GM13976 (cell line): ENCODE data around the gene ITLN2.

Experiments used
- DNase-seq: peaks from one replicate; pipeline ENCODE4 v3.0.0; 2012; ENCODE audit warnings: low spot score
- CTCF ChIP-seq: IDR thresholded peaks from 2 replicates; pipeline ENCODE4 v1.5.1; 2012; ENCODE audit warnings: borderline replicate concordance, mild to moderate bottlenecking; ENCODE audit not compliant: insufficient read depth; ENCODE audit errors: extremely low read depth, missing control alignments, control extremely low read depth
- in situ Hi-C: fragments of 300-500 bp; cut with MboI; formaldehyde crosslinking; loops from one replicate; pipeline ENCODE4 v1.12.0; 2022; ENCODE audit warnings: low sequenced_read_pairs, mixed read lengths, inconsistent platforms; ENCODE audit not compliant: unreplicated experiment

Gene ITLN2

DNA sequence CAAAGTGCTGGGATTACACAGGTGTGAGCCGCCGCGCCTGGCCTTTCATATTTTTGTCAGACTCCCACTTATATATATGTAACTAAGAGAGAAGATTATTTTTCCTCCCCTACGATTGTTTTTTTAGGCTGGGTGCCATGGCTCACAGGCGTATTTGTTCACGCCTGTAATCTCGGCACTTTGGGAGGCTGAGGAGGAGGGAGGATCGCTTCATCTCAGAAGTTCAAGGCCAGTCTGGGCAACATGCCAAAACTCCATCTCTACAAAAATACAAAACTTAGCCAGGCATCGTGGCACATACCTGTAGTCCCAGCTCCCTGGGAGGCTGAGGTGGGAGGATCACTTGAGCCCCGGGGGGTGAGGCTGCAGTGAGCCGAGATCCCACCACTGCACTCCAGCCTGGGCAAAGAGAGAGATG, 23.9 kb upstream of the ITLN2 start:
- in situ Hi-C loops = no loop called here
- DNase-seq = no peak
- no peak for TF ChIP-seq CTCF

- in situ Hi-C loops = no loop called here
- no peak for TF ChIP-seq CTCF
- DNase-seq = peak; percentile 62
These were observed 20.4 kb upstream of the ITLN2 start for GRCh38 chr1:160975026-160975425.

GRCh38 chr1:160973491-160973890, 18.9 kb upstream of the ITLN2 start:
- DNase-seq = no peak
- no peak for TF ChIP-seq CTCF
- in situ Hi-C loops = loop anchor here (25.0 kb wide), 1 partner anchor 561 kb away; the partner anchor contains the start of gene VANGL2

GRCh38 chr1:160972939-160973338, 18.3 kb upstream of the ITLN2 start:
- in situ Hi-C loops = loop anchor here (25.0 kb wide), 1 partner anchor 561 kb away; the partner anchor contains the start of gene VANGL2
- no peak for DNase-seq
- TF ChIP-seq CTCF = no peak

DNA sequence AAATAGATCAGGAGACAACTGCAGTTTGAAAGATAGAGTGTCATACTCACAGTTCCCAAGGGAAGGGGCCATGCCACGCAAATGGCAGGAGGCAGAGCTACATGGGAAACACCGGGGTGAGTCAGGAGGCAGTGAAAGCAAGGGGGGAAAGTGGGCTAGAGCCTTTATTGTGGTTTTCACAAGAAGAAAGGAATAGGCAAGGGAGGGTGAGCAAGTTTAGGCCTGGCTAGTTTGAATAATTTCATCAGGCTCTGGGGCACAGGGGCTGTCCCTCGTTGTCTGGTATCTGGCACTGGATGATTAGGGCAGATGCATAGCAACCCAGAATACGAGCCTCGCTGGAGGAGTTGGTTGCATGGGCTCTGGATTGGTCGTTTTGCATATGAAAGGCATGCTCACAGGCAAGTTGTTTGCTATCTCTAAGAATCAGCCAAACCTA, 17.0 kb upstream of the ITLN2 start:
- no peak for TF ChIP-seq CTCF
- in situ Hi-C loops = loop anchor here (25.0 kb wide), 1 partner anchor 559 kb away; the partner anchor contains the start of gene VANGL2
- no peak for DNase-seq

- in situ Hi-C loops = loop anchor here (25.0 kb wide), 1 partner anchor 551 kb away; the partner anchor contains the start of gene VANGL2
- no peak for DNase-seq
- TF ChIP-seq CTCF = no peak
These were observed 8.9 kb upstream of the ITLN2 start for GRCh38 chr1:160963521-160963920.
